D721Med (cell line): ENCODE data around the gene HMGN3.

Experiments
- DNase-seq: peaks from one replicate; pipeline ENCODE4 v3.0.0; 2011; ENCODE audit warnings: low spot score; ENCODE audit not compliant: insufficient read length
- FAIRE-seq: peaks from 2 replicates; lab custom pipeline; 2011; peaks lifted over from hg19 to GRCh38; lab: Jason Lieb, UNC
- TF ChIP-seq, protein P1 (sequence below): IDR thresholded peaks from 2 replicates; pipeline ENCODE4 v1.5.1; 2012; ENCODE audit warnings: mild to moderate bottlenecking, control low read depth; ENCODE audit not compliant: insufficient read depth; ENCODE audit errors: missing control alignments

Gene HMGN3

DNA sequence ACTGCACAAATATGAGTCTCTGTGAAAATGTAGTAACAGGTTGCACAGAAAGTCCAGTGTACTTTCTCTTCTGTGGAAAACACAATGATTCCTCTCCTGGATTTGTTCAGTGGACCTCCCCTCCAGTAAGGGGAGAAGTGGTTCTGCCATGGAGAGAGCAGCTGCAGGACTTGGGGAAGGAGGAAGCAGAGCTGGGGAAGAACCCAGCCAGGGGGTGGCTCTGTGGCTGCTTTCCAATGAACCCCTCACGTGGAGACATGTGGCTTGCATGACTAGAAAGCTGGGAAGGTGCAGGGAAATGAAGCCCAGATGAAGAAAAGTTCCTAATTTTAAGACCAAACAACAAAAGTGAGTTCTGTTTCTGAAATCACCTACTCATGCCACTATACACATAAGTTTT is 31.9 kb downstream of the HMGN3 start:
- DNase-seq (no peak), FAIRE-seq (no peak)
- TF ChIP-seq, protein P1, sequence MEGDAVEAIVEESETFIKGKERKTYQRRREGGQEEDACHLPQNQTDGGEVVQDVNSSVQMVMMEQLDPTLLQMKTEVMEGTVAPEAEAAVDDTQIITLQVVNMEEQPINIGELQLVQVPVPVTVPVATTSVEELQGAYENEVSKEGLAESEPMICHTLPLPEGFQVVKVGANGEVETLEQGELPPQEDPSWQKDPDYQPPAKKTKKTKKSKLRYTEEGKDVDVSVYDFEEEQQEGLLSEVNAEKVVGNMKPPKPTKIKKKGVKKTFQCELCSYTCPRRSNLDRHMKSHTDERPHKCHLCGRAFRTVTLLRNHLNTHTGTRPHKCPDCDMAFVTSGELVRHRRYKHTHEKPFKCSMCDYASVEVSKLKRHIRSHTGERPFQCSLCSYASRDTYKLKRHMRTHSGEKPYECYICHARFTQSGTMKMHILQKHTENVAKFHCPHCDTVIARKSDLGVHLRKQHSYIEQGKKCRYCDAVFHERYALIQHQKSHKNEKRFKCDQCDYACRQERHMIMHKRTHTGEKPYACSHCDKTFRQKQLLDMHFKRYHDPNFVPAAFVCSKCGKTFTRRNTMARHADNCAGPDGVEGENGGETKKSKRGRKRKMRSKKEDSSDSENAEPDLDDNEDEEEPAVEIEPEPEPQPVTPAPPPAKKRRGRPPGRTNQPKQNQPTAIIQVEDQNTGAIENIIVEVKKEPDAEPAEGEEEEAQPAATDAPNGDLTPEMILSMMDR = no peak

DNA sequence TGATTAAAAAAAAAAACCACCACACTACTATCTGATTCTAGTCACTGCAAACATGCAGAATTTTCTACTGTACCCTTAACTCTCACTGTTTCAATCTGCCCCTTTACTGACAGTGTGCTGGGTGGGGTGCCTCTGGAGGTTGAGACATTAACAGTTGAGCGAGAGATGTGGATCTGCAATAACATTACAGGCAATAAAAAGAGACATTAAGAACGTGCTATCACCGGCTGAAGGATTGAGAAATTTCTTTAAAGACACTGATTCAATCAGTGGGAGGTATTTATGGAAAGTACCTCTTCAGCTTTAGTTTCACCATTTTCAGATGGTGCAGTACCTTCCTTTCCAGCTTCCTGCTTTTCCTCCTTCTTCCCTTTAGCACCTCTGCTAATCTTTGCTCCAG is 32.5 kb downstream of the HMGN3 start:
- TF ChIP-seq, protein P1 = no peak
- no peak for FAIRE-seq
- no peak for DNase-seq

DNA sequence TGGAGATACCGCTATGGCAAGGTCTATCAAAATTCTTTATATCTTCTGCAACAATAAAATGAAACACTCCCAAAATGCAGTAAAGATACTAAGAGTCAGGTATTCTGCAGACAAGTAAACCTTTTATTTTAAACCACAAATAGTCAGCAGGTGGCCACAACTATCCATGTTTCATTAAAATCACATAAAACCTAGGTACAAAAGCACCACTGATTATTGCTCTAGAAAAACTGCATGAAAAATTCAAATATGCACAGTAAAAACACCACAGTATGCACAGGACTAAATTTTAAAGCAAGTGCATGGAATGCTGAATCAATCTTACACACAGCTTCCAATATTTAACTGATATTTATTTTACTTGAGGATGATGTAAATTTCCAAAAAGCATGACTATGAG is 33.3 kb downstream of the HMGN3 start:
- DNase-seq (no peak), FAIRE-seq (no peak)
- TF ChIP-seq, protein P1 = peak; percentile 9

DNA sequence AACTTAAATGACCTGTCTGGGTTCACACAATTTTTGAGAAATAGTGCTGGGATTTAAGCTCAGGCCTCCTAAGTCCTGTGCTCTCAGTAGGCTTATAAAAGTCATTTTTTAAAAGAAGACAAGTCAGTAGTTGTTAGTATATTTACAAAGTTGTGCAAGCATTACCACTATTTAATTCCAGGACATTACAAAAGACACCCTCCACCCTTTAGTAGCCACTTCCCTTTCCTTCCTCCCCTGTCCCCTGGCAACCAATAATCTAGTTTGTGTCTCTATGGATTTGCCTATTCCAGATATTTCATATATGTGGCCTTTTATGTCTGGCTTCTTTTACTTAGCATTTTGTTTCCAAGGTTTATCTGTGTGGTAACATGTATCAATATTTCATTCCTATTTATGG is 37.6 kb downstream of the HMGN3 start:
- TF ChIP-seq, protein P1 = no peak
- no peak for FAIRE-seq
- no peak for DNase-seq

DNA sequence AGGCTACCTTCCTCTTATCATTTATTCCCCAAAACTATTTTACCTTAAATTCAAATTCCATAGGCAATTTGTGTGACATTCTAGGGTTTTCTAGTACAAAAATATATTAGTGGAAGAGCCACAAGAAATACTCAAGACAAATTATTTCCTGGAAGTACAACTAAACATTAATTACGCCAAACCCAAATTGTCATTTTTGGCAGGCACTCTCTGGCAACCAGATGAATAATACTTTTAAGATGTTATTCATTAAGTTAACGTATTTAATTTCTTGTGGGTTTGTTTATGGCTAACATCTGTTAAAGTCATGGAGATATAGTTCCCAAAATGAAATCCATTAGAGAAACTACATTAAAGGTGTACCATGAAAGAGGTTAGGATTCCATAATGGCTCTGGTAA is 40.5 kb downstream of the HMGN3 start:
- no peak for DNase-seq
- TF ChIP-seq, protein P1 = no peak
- FAIRE-seq = no peak

DNA sequence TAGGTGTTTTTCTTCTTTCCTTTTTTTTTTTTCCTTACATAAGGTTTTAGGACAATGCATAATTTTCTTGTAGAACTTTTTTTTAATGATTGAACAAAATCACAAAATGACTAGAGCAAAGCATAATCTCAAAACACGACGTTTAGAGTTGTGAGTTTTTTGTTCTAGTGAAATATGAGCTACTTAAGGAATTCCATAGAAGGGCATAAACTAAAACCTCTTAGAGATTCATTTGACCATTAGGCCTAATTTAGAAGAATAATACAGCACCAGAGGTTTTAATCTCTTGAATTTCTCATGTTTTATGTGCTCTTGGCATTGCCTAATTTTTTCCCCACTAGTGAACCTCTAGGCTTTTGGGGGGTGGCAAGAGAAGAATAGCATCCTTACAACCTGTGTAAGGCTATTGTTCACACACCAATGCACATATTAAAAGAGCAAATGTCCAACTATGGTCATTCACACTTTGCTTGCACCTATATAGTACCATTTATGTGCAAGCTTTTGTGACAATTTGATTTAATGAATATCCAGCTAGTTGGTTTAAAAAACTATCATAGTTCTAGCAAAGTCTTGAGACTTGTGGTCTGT is 44.6 kb downstream of the HMGN3 start:
- no peak for FAIRE-seq
- TF ChIP-seq, protein P1 = no peak
- DNase-seq = no peak

DNA sequence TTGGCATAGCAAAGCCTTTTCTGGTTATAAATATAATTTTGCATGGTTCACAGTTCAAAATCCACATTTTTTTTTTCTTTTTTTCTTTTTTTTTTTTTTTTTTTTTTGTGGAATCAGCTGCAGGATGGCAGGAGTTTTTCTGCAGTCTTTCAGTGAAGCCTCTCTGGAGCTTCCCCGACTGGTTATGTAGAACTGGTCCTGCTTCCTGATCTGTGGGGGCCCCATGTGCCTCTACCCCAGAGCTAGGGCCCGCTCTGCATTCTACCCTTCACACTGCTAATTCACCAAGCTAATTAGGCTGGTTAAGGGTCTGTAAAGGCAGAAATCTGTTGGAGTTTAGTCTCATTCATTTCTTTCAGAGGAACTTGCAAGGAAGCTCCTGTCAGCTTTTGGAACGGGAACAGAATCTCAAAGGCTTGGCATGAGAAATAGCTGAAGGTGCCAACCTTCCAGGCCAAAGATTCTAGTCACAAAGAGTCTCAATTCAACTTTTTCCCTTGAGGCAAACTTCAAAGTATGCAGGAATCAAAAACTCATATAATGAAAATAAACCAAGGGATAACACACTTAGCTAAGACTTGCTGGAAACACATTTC is 45.5 kb downstream of the HMGN3 start:
- TF ChIP-seq, protein P1 = no peak
- FAIRE-seq = no peak
- DNase-seq = no peak
